ENCODE measurements around the gene NFATC1. TPM values are rescaled to one million over a fixed set of nuclear protein-coding genes. Genes with fewer than 3 reads are reported as not detected.
"Not testable (repeated sequence)": the region's sequence is repeated elsewhere in the genome, so short reads cannot be mapped to it uniquely, and the experiment has no call there.

NFATC1 gene
- polyA plus RNA-seq, 1 experiment: 0.73 TPM

GRCh38 chr18:79504034-79504433, 108.3 kb downstream of the NFATC1 start:
- ChIA-PET CTCF (no interaction called here), POLR2A (no interaction called here)
- Histone ChIP-seq H3K4me3 (ENCODE audit: low read depth, low read length) (no peak overlapping the region), H3K9me3 (ENCODE audit: control insufficient read depth, insufficient read depth, low read length) (peaks cover 14% of the 10 kb centered on the region), H3K27ac (ENCODE audit: low read depth, low read length) (no peak overlapping the region), H3K27me3 (ENCODE audit: control insufficient read depth, insufficient read depth, low read length) (peaks cover 7% of the 10 kb centered on the region)
- DNase-seq (ENCODE audit: low read depth, low spot score): no peak
- no peak for TF ChIP-seq CTCF (IDR thresholded peaks at IDR 0.05; ENCODE audit: low read depth, low read length)

- H3K4me3 ChIP-seq (ENCODE audit: low read depth, low read length); CTCF ChIA-PET; H3K27me3 ChIP-seq (ENCODE audit: control insufficient read depth, insufficient read depth, low read length); H3K27ac ChIP-seq (ENCODE audit: low read depth, low read length); DNase-seq (ENCODE audit: low read depth, low spot score); POLR2A ChIA-PET: not testable (repeated sequence)
- peaks cover 14% of the 10 kb centered on the region for H3K9me3 ChIP-seq (ENCODE audit: control insufficient read depth, insufficient read depth, low read length)
Observed at GRCh38 chr18:79504495-79504894, 108.8 kb downstream of the NFATC1 start.

GRCh38 chr18:79505465-79505864, 109.7 kb downstream of the NFATC1 start:
- H3K27me3 ChIP-seq (ENCODE audit: control insufficient read depth, insufficient read depth, low read length); POLR2A ChIA-PET; H3K27ac ChIP-seq (ENCODE audit: low read depth, low read length); CTCF ChIA-PET; H3K4me3 ChIP-seq (ENCODE audit: low read depth, low read length); DNase-seq (ENCODE audit: low read depth, low spot score): not testable (repeated sequence)
- peaks cover 14% of the 10 kb centered on the region for H3K9me3 ChIP-seq (ENCODE audit: control insufficient read depth, insufficient read depth, low read length)

- no peak overlapping the region for H3K27ac ChIP-seq (ENCODE audit: low read depth, low read length)
- no peak overlapping the region for H3K4me3 ChIP-seq (ENCODE audit: low read depth, low read length)
- ChIA-PET CTCF (interaction anchor here (1.2 kb wide), 1 partner anchor 23 kb away, joined by 3 read pairs; no protein-coding TSS in a partner anchor), POLR2A (no interaction called here)
- no peak for DNase-seq (ENCODE audit: low read depth, low spot score)
- peaks cover 9% of the 10 kb centered on the region for H3K27me3 ChIP-seq (ENCODE audit: control insufficient read depth, insufficient read depth, low read length)
- H3K9me3 ChIP-seq (ENCODE audit: control insufficient read depth, insufficient read depth, low read length): peaks cover 18% of the 10 kb centered on the region
- no peak for TF ChIP-seq CTCF (IDR thresholded peaks at IDR 0.05; ENCODE audit: low read depth, low read length)
Observed at GRCh38 chr18:79506191-79507075, 110.7 kb downstream of the NFATC1 start.

GRCh38 chr18:79507076-79507545, 111.4 kb downstream of the NFATC1 start:
- POLR2A ChIA-PET: no interaction called here
- no peak for TF ChIP-seq CTCF (IDR thresholded peaks at IDR 0.05; ENCODE audit: low read depth, low read length)
- Histone ChIP-seq H3K27ac (ENCODE audit: low read depth, low read length) (no peak overlapping the region), H3K4me3 (ENCODE audit: low read depth, low read length) (no peak overlapping the region), H3K9me3 (ENCODE audit: control insufficient read depth, insufficient read depth, low read length) (peaks cover 19% of the 10 kb centered on the region), H3K27me3 (ENCODE audit: control insufficient read depth, insufficient read depth, low read length) (peaks cover 9% of the 10 kb centered on the region)
- CTCF ChIA-PET: interaction anchor here (1.2 kb wide), 1 partner anchor 23 kb away, joined by 3 read pairs; no protein-coding TSS in a partner anchor
- no peak for DNase-seq (ENCODE audit: low read depth, low spot score)
